Measurements from ENCODE around the gene PRSS12.

PRSS12 gene

GRCh38 chr4:118357601-118358000 is 4.8 kb upstream of the PRSS12 start:
- DNase-seq = no peak

GRCh38 chr4:118356731-118357130 is 3.9 kb upstream of the PRSS12 start:
- no peak for DNase-seq

- DNase-seq = no peak
Observed at GRCh38 chr4:118356111-118356510, 3.3 kb upstream of the PRSS12 start.

- DNase-seq = no peak
Observed at GRCh38 chr4:118354913-118355312, 2.1 kb upstream of the PRSS12 start.

GRCh38 chr4:118353534-118354030 is 779 bp upstream of the PRSS12 start:
- no peak for DNase-seq

- no peak for DNase-seq
Observed at GRCh38 chr4:118351851-118352827, 664 bp downstream of the PRSS12 start.

GRCh38 chr4:118350961-118351360 is 1.8 kb downstream of the PRSS12 start:
- no peak for DNase-seq

GRCh38 chr4:118348886-118349285 is 3.9 kb downstream of the PRSS12 start:
- no peak for DNase-seq

- DNase-seq = no peak
Observed at GRCh38 chr4:118346495-118346894, 6.3 kb downstream of the PRSS12 start.

GRCh38 chr4:118345813-118346212 is 7.0 kb downstream of the PRSS12 start:
- peak; percentile 35 for DNase-seq

GRCh38 chr4:118344801-118345200 is 8.0 kb downstream of the PRSS12 start:
- DNase-seq = no peak

- DNase-seq = no peak
Observed at GRCh38 chr4:118343501-118343900, 9.3 kb downstream of the PRSS12 start.

GRCh38 chr4:118340109-118340508 is 12.7 kb downstream of the PRSS12 start:
- DNase-seq = peak; percentile 32

GRCh38 chr4:118338981-118339765 is 13.6 kb downstream of the PRSS12 start:
- DNase-seq = peak; percentile 72

- DNase-seq = no peak
Observed at GRCh38 chr4:118338518-118338917, 14.3 kb downstream of the PRSS12 start.

- DNase-seq = no peak
Observed at GRCh38 chr4:118337954-118338353, 14.8 kb downstream of the PRSS12 start.

GRCh38 chr4:118335774-118336173 is 17.0 kb downstream of the PRSS12 start:
- DNase-seq = no peak

- DNase-seq = no peak
Observed at GRCh38 chr4:118335324-118335723, 17.5 kb downstream of the PRSS12 start.

- DNase-seq = no peak
Observed at GRCh38 chr4:118331352-118331751, 21.5 kb downstream of the PRSS12 start.

- no peak for DNase-seq
Observed at GRCh38 chr4:118329849-118330248, 23.0 kb downstream of the PRSS12 start.

GRCh38 chr4:118327554-118328241 is 25.1 kb downstream of the PRSS12 start:
- peak; percentile 91 for DNase-seq

- no peak for DNase-seq
Observed at GRCh38 chr4:118326585-118326984, 26.2 kb downstream of the PRSS12 start.

- peak; percentile 21 for DNase-seq
Observed at GRCh38 chr4:118325431-118325830, 27.4 kb downstream of the PRSS12 start.

Data from fibroblast of skin of abdomen (primary cell).